H9 (cell line): ENCODE results near the gene PIEZO2. TPM values are rescaled to one million over a fixed set of nuclear protein-coding genes. Genes with fewer than 3 reads are reported as not detected.

ENCODE experiments used
- DNase-seq: peaks from one replicate; pipeline ENCODE4 v3.0.0-alpha.2; 2017
- H2AFZ ChIP-seq: one replicate; pipeline ENCODE4 v1.6.1; 2013; ENCODE audit warnings: mild to moderate bottlenecking, low read length, control low read depth, moderate library complexity
- H2AK5ac ChIP-seq: 2 replicates; pipeline ENCODE4 v1.6.1; 2013; ENCODE audit warnings: low read length, control low read depth, mixed read lengths; ENCODE audit not compliant: insufficient read length
- H2BK120ac ChIP-seq: one replicate; pipeline ENCODE4 v1.6.1; 2013; ENCODE audit warnings: low read depth, mild to moderate bottlenecking, low read length, control low read depth, inconsistent platforms; ENCODE audit not compliant: poor library complexity, severe bottlenecking
- H2BK12ac ChIP-seq: 2 replicates; pipeline ENCODE4 v1.6.1; 2013; ENCODE audit warnings: low read length, control low read depth, mixed read lengths, low read depth; ENCODE audit not compliant: insufficient read length
- H2BK15ac ChIP-seq: 2 replicates; pipeline ENCODE4 v1.6.1; 2013; ENCODE audit warnings: low read depth, low read length, control low read depth
- H2BK20ac ChIP-seq: one replicate; pipeline ENCODE4 v1.6.1; 2013; ENCODE audit warnings: low read depth, mild to moderate bottlenecking, low read length, control low read depth, inconsistent platforms; ENCODE audit not compliant: poor library complexity, severe bottlenecking
- H2BK5ac ChIP-seq: 2 replicates; pipeline ENCODE4 v1.6.1; 2013; ENCODE audit warnings: low read length, control low read depth, mixed read lengths; ENCODE audit not compliant: insufficient read length
- H3K14ac ChIP-seq: 2 replicates; pipeline ENCODE4 v1.6.1; 2013; ENCODE audit warnings: low read length, control low read depth; ENCODE audit not compliant: insufficient read depth
- H3K18ac ChIP-seq: 2 replicates; pipeline ENCODE4 v1.6.1; 2013; ENCODE audit warnings: low read depth, mild to moderate bottlenecking, mixed read lengths, low read length, control low read depth; ENCODE audit not compliant: insufficient read length
- H3K23ac ChIP-seq: 2 replicates; pipeline ENCODE4 v1.6.1; 2013; ENCODE audit warnings: low read length, control low read depth, mixed read lengths, low read depth; ENCODE audit not compliant: insufficient read length
- H3K23me2 ChIP-seq: 2 replicates; pipeline ENCODE4 v1.6.1; 2013; ENCODE audit warnings: low read depth, mild to moderate bottlenecking, mixed read lengths, low read length, control low read depth; ENCODE audit not compliant: insufficient read length, poor library complexity, severe bottlenecking
- H3K27ac ChIP-seq: 2 replicates; pipeline ENCODE4 v1.5.1; 2013; ENCODE audit warnings: low read length, control low read depth, mixed read lengths, low read depth; ENCODE audit not compliant: insufficient read length
- H3K27me3 ChIP-seq: 2 replicates; pipeline ENCODE4 v1.6.1; 2013; ENCODE audit warnings: low read length, control low read depth, inconsistent platforms; ENCODE audit not compliant: insufficient read depth
- H3K4ac ChIP-seq: 2 replicates; pipeline ENCODE4 v1.6.1; 2013; ENCODE audit warnings: low read depth, mild to moderate bottlenecking, control low read depth, inconsistent platforms, low read length, moderate library complexity
- H3K4me1 ChIP-seq: 2 replicates; pipeline ENCODE4 v1.6.1; 2013; ENCODE audit warnings: low read length, control low read depth, inconsistent platforms; ENCODE audit not compliant: insufficient read depth
- H3K4me2 ChIP-seq: 2 replicates; pipeline ENCODE4 v1.6.1; 2013; ENCODE audit warnings: low read length, control low read depth, mixed read lengths; ENCODE audit not compliant: insufficient read length, insufficient read depth
- H3K56ac ChIP-seq: 2 replicates; pipeline ENCODE4 v1.6.1; 2013; ENCODE audit warnings: low read depth, mild to moderate bottlenecking, mixed read lengths, low read length, control low read depth; ENCODE audit not compliant: insufficient read length
- H3K79me1 ChIP-seq: 2 replicates; pipeline ENCODE4 v1.6.1; 2013; ENCODE audit warnings: low read depth, mild to moderate bottlenecking, moderate library complexity, low read length, control low read depth, inconsistent platforms; ENCODE audit not compliant: insufficient read depth, poor library complexity, severe bottlenecking
- H3K79me2 ChIP-seq: 2 replicates; pipeline ENCODE4 v1.6.1; 2013; ENCODE audit warnings: low read length, control low read depth, inconsistent platforms; ENCODE audit not compliant: insufficient read depth
- H3K9ac ChIP-seq: 2 replicates; pipeline ENCODE4 v1.6.1; 2013; ENCODE audit warnings: low read length, control low read depth, mixed read lengths; ENCODE audit not compliant: insufficient read length; ENCODE audit errors: extremely low read depth
- H3K9me3 ChIP-seq: one replicate; pipeline ENCODE4 v1.6.1; 2013; ENCODE audit warnings: low read depth, low read length, inconsistent platforms; ENCODE audit not compliant: control insufficient read depth
- H3T11ph ChIP-seq: one replicate; pipeline ENCODE4 v1.6.1; 2013; ENCODE audit warnings: mild to moderate bottlenecking, low read length, control low read depth, inconsistent platforms
- H4K20me1 ChIP-seq: one replicate; pipeline ENCODE4 v1.6.1; 2013; ENCODE audit not compliant: control insufficient read depth, insufficient read length, insufficient read depth
- H4K5ac ChIP-seq: 2 replicates; pipeline ENCODE4 v1.6.1; 2013; ENCODE audit warnings: low read depth, mild to moderate bottlenecking, mixed read lengths, low read length, control low read depth; ENCODE audit not compliant: insufficient read length
- H4K8ac ChIP-seq: replicated peaks from 2 replicates; pipeline ENCODE4 v1.6.1; 2013; ENCODE audit warnings: low read length, control low read depth, mixed read lengths, low read depth; ENCODE audit not compliant: insufficient read length
- H4K91ac ChIP-seq: 2 replicates; pipeline ENCODE4 v1.6.1; 2013; ENCODE audit warnings: low read depth, mild to moderate bottlenecking, moderate library complexity, mixed read lengths, low read length, control low read depth; ENCODE audit not compliant: insufficient read length
- H3K27ac Mint-ChIP-seq, 3 experiments: 2 replicates in 2 of 3; 3 replicates in 1 of 3; pipeline ENCODE4 v1.8.0; 2020 to 2021; ENCODE audit warnings: mixed read lengths in 3 of 3, mild to moderate bottlenecking in 1 of 3, moderate library complexity in 1 of 3
- H3K27me3 Mint-ChIP-seq: 2 replicates; pipeline ENCODE4 v1.8.0; 2021; ENCODE audit warnings: low read depth, mild to moderate bottlenecking, moderate library complexity, mixed read lengths
- H3K36me3 Mint-ChIP-seq, 3 experiments: 2 replicates in 2 of 3; 3 replicates in 1 of 3; pipeline ENCODE4 v1.8.0; 2020 to 2021; ENCODE audit warnings: low read depth in 3 of 3, mixed read lengths in 3 of 3; ENCODE audit not compliant: insufficient read depth in 1 of 3
- H3K4me1 Mint-ChIP-seq, 2 experiments: 2 replicates each; pipeline ENCODE4 v1.8.0; 2020; ENCODE audit warnings: mixed read lengths in 2 of 2
- H3K4me3 Mint-ChIP-seq, 2 experiments: 2 replicates in 1 of 2; 3 replicates in 1 of 2; pipeline ENCODE4 v1.8.0; 2020 to 2021; ENCODE audit warnings: mild to moderate bottlenecking in 2 of 2, mixed read lengths in 2 of 2, moderate library complexity in 1 of 2
- H3K9me3 Mint-ChIP-seq, 2 experiments: 2 replicates in 1 of 2; 3 replicates in 1 of 2; pipeline ENCODE4 v1.8.0; 2020; ENCODE audit warnings: mild to moderate bottlenecking in 2 of 2, mixed read lengths in 2 of 2, moderate library complexity in 1 of 2
- CTCF ChIP-seq: fragments of 200-600 bp; sonication (generic); conservative IDR thresholded peaks from 3 replicates; pipeline ENCODE4 v1.8.0; 2021; ENCODE audit warnings: antibody characterized with exemption, mild to moderate bottlenecking
- WGBS: extraction: QIAGEN DNeasy Blood & Tissue Kit; methylation state at CpG from one replicate; pipeline ENCODE4 v1.1.7; 2013; ENCODE audit warnings: missing lambda C conversion rate, low lambda C conversion rate, mixed read lengths; ENCODE audit not compliant: insufficient read length; ENCODE audit errors: extremely low coverage; 5-methylcytosine and 5-hydroxymethylcytosine counted together
- total RNA-seq: library from RNA; stranded (reverse); gene quantifications from 2 replicates; pipeline ENCODE4 v1.2.1, GENCODE V29; 2021

Gene PIEZO2
- total RNA-seq, 1 experiment from 2014 or later, result 3.9 TPM

- H3K23me2 ChIP-seq, result no peaks in the 10 kb centered on the region
- H4K5ac ChIP-seq, result no peak overlapping the region
- H3K27ac Mint-ChIP-seq, result peak overlapping the region in 1 of 3 experiments; percentile 73; a peak in 1 of 7 replicates
- H3K27me3 Mint-ChIP-seq, result no peaks in the 10 kb centered on the region
- no peaks in the 10 kb centered on the region for H3K4me1 ChIP-seq
- no peak overlapping the region for H3K27ac ChIP-seq
- H4K91ac ChIP-seq, result no peak overlapping the region
- peaks cover 4 to 9% of the 10 kb centered on the region in 2 experiments; a peak in 4 of 5 replicates for H3K9me3 Mint-ChIP-seq
- no peak overlapping the region for H3K18ac ChIP-seq
- H3K36me3 Mint-ChIP-seq, result peaks cover 0 to 2% (median 2%) of the 10 kb centered on the region in 3 experiments; a peak in 2 of 7 replicates
- no peak overlapping the region for H2AFZ ChIP-seq
- H3K56ac ChIP-seq, result no peak overlapping the region
- peaks cover 6 to 7% of the 10 kb centered on the region in 2 experiments; a peak in 2 of 4 replicates for H3K4me1 Mint-ChIP-seq
- no peaks in the 10 kb centered on the region for H3K79me2 ChIP-seq
- WGBS, result no CpG with 5 or more reads among the region's 2 CpGs
- no peak overlapping the region for H2AK5ac ChIP-seq
- H3K9ac ChIP-seq, result no peak overlapping the region
- H3K27me3 ChIP-seq, result no peaks in the 10 kb centered on the region
- H3K23ac ChIP-seq, result no peak overlapping the region
- DNase-seq, result no peak
- no peak overlapping the region for H3K4ac ChIP-seq
- H2BK5ac ChIP-seq, result no peak overlapping the region
- H4K8ac ChIP-seq, result no peak overlapping the region
- H3K79me1 ChIP-seq, result no peaks in the 10 kb centered on the region
- H3K14ac ChIP-seq, result no peak overlapping the region
- TF ChIP-seq CTCF, result no peak
- no peaks in the 10 kb centered on the region for H3K9me3 ChIP-seq
- H2BK20ac ChIP-seq, result no peak overlapping the region
- H3T11ph ChIP-seq, result no peak overlapping the region
- no peak overlapping the region for H2BK120ac ChIP-seq
- no peak overlapping the region for H3K4me3 Mint-ChIP-seq
- no peaks in the 10 kb centered on the region for H4K20me1 ChIP-seq
- H2BK15ac ChIP-seq, result no peak overlapping the region
- no peak overlapping the region for H2BK12ac ChIP-seq
- no peak overlapping the region for H3K4me2 ChIP-seq
Observed at GRCh38 chr18:10833656-10834055, 315.7 kb downstream of the PIEZO2 start.
